ENCODE data around the gene DLGAP3. TPM values are rescaled to one million over a fixed set of nuclear protein-coding genes. Genes with fewer than 3 reads are reported as not detected.
A peak's percentile ranks its signal among the peaks of the same experiment; 100 is the strongest.

The DLGAP3 gene
- total RNA-seq, 1 donor, result 0.27 TPM

GRCh38 chr1:34929853-34930701, 627 bp upstream of the DLGAP3 start:
- no peak for DNase-seq (ENCODE audit: low read depth in 2 of 3, low spot score in 2 of 3)

DNA sequence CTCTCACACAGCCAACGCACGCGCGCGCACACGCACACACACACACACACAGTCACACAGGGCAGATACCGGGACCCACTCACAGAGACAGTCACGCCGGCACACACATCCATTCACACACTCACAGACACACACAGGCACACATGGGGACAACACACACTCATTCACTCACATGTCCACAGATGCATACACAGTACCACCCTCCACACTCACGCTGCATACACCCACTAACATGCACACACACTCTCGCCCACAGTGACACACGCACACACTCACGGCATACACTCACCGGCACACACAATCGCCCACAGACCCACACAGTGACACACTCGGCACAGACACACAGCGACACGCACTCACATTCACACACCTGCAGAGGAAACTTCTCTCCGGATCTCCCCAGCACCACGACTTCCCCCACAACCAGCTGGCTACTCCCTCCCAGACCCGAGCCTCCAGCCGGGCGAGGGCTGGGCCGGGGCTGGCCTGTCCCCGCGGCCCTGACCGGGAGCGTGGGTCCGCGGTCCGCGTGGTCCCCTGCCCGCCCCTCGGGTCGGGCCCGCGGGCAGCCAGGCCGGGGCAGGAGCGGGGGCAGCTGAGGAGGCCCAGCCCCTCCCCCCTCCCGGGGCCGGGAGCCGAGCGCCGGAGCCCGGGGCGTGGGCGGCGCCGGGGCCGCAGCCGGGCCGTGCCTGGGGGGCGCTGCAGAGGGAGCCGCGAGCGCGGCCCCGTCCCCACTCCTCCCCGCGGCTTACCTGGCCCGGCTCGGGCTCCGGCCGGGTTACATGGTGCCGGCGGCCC, 552 bp downstream of the DLGAP3 start:
- peak in 1 of 3 donors; percentile 54 for DNase-seq (ENCODE audit: low read depth in 2 of 3, low spot score in 2 of 3)

- DNase-seq (ENCODE audit: low read depth in 2 of 3, low spot score in 2 of 3), result no peak
Measured at GRCh38 chr1:34928066-34928696, 1.3 kb downstream of the DLGAP3 start.

GRCh38 chr1:34927316-34927715, 2.1 kb downstream of the DLGAP3 start:
- no peak for DNase-seq (ENCODE audit: low read depth in 2 of 3, low spot score in 2 of 3)

DNA sequence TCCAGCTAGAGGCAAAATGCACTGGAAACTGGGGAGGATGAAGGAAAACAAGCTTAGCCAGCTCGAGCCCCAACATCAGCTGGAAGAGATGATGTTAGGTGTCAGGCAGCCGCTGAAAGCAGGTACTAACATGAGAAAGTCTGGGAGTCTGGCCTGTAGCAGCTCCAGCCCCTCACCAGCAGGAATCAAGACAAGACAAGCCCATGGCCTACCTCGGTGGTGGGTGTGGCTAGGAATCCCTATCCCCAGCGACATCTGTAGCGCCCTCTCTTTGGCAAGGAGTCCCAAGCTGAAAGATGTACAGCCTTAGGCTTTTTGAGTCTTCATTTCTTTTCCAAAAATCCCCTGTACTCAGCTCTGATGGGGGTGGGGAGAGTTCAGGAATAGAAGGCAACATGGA, 2.6 kb downstream of the DLGAP3 start:
- no peak for DNase-seq (ENCODE audit: low read depth in 2 of 3, low spot score in 2 of 3)

DNA sequence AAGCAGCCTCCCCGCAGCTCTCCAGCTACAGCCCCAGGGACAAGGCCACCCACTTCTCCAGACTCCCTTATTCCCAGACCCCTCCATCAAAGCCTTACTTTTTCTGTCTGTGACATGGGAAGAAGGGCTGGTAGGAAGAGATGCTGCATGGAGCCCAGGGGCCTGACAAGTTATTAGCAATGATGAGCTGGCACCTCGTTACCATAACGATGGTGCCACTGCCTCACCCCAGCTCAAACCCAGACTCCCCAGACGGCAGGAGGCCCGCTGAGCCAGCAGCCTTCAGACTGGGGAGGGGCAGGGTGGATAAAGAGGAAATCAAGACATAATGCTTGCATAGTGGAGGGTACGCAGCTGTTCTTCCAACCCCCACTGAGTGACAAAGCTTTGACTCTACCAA, 3.3 kb downstream of the DLGAP3 start:
- DNase-seq (ENCODE audit: low read depth in 2 of 3, low spot score in 2 of 3), result no peak

DNA sequence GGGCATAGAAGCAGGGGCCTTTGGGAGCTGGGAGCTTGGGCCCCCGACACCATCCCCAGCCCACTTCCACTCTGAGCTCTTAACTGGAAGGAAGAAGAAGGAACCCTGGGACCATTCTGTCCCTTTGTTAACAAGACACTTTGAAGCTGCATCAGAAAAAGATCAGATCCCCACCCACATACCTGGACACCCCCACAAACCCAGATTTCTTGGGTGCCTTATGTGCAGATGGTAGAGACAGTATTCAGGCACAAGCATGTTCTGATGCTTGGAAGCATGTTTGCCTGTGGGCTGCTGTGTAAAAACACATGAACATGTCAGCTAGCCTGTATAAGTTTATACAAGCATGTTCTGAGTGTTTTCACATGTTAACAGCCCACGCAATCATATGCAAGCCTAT, 3.7 kb downstream of the DLGAP3 start:
- no peak for DNase-seq (ENCODE audit: low read depth in 2 of 3, low spot score in 2 of 3)

GRCh38 chr1:34924759-34925555, 4.5 kb downstream of the DLGAP3 start:
- DNase-seq (ENCODE audit: low read depth in 2 of 3, low spot score in 2 of 3), result peak in 2 of 3 donors; percentile 62 to 84

- DNase-seq (ENCODE audit: low read depth in 2 of 3, low spot score in 2 of 3), result no peak
Measured at GRCh38 chr1:34923490-34923889, 6.0 kb downstream of the DLGAP3 start.

- DNase-seq (ENCODE audit: low read depth in 2 of 3, low spot score in 2 of 3), result peak in 1 of 3 donors; percentile 34
Measured at GRCh38 chr1:34918977-34919561, 10.4 kb downstream of the DLGAP3 start.

DNA sequence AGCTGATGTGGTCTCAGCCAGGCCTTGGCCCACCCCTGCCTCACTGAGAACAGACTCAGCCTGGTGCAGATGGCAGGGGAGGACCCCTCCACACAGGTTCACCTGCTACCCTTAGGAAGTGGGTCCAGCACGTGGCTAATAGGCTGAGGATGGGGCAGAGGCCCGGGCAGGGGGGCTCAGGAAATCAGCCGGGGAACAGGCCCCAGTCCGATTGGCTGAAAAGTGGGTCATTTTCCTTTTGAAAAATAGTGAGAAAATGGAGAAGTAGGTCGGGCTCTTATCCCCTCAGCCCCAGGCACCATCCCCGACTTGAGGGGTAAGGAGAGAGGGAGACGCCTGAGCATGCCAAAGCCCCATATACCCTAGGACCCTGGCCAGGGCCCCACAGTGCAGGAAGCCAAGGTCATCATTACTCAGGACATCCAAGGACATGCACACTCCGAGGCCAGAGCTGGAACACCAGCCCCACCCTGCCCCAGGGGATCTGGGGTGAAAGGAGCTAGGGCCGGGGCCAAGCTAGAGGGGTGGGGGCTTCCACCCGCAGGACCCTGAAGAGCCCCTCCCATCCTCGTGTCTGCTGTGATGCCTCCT, 11.0 kb downstream of the DLGAP3 start:
- DNase-seq (ENCODE audit: low read depth in 2 of 3, low spot score in 2 of 3), result peak in 1 of 3 donors; percentile 20

DNA sequence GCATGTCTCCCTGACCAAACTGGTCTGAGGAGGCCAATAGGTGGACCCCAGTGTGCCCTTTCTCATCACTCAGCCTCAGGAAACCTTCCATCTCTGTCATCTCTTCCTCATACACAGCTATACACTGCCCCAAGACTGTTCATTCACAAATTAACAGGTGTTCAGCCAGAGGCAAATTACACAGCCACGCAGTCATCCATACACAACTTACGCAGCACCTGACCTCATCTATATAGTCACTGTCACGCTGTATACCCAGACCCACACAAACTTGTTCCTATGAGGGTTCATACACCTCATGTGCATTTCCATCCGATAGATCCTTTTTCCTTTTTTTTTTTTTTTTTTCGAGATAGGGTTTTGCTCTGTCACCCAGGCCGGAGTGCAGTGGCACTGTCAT, 12.4 kb downstream of the DLGAP3 start:
- no peak for DNase-seq (ENCODE audit: low read depth in 2 of 3, low spot score in 2 of 3)

DNA sequence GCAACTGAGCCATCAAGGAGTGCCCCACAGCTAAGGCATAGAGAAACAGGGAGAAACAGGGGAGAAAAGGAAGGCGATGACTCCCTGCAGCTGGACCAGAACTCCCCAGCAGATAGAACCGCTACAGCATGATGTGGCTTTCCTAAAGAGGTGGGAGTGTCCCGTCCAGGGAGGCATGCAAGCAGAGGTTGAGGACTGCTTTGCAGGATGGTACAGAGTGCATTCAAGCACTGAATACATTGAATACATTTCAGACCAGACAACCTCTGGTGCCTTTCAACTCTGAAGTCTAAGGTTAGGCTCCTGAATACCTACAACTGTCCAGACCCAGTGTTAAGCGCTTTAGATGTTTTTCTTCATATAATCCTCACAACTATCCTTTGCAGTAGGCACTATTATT, 13.3 kb downstream of the DLGAP3 start:
- DNase-seq (ENCODE audit: low read depth in 2 of 3, low spot score in 2 of 3), result no peak

GRCh38 chr1:34915521-34915920, 13.9 kb downstream of the DLGAP3 start:
- DNase-seq (ENCODE audit: low read depth in 2 of 3, low spot score in 2 of 3), result no peak

- DNase-seq (ENCODE audit: low read depth in 2 of 3, low spot score in 2 of 3), result no peak
Measured at GRCh38 chr1:34914958-34915357, 14.5 kb downstream of the DLGAP3 start.

DNA sequence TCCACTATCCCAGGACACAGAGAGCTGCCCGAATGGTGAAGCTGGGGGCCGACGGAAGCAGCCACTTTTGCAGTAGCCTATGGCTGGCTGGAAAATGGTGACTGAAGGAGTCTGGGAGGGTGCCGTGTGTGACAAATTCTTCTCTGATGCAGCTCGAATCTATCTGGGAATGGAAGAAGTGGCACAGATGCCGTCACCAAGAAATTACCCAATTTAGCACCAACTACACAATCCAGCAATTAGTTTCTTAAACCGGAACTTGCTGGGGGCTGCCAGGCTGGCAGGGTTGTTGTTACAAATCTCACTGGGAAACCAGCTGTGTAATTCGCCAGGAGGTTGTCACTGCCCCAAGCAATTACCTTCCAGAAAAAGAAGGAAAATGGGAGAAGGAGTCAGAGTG, 18.0 kb downstream of the DLGAP3 start:
- no peak for DNase-seq (ENCODE audit: low read depth in 2 of 3, low spot score in 2 of 3)

GRCh38 chr1:34910425-34910824, 19.0 kb downstream of the DLGAP3 start:
- no peak for DNase-seq (ENCODE audit: low read depth in 2 of 3, low spot score in 2 of 3)

GRCh38 chr1:34908369-34908768, 21.1 kb downstream of the DLGAP3 start:
- no peak for DNase-seq (ENCODE audit: low read depth in 2 of 3, low spot score in 2 of 3)

- DNase-seq (ENCODE audit: low read depth in 2 of 3, low spot score in 2 of 3), result peak in 1 of 3 donors; percentile 41
Measured at GRCh38 chr1:34907487-34908090, 21.9 kb downstream of the DLGAP3 start.
